Activated T-helper 1 cell treated with anti-CD3 and anti-CD28 coated beads, Interleukin-2, amount 50 U/mL, for 16 hours (primary cell): ENCODE results near the gene GALC.

ENCODE experiments used
- DNase-seq, 2 donors: peaks; one replicate each; pipeline ENCODE4 v3.0.0-alpha.2; 2020; ENCODE audit warnings: low read depth in 1 of 2, low spot score in 1 of 2

GALC gene

DNA sequence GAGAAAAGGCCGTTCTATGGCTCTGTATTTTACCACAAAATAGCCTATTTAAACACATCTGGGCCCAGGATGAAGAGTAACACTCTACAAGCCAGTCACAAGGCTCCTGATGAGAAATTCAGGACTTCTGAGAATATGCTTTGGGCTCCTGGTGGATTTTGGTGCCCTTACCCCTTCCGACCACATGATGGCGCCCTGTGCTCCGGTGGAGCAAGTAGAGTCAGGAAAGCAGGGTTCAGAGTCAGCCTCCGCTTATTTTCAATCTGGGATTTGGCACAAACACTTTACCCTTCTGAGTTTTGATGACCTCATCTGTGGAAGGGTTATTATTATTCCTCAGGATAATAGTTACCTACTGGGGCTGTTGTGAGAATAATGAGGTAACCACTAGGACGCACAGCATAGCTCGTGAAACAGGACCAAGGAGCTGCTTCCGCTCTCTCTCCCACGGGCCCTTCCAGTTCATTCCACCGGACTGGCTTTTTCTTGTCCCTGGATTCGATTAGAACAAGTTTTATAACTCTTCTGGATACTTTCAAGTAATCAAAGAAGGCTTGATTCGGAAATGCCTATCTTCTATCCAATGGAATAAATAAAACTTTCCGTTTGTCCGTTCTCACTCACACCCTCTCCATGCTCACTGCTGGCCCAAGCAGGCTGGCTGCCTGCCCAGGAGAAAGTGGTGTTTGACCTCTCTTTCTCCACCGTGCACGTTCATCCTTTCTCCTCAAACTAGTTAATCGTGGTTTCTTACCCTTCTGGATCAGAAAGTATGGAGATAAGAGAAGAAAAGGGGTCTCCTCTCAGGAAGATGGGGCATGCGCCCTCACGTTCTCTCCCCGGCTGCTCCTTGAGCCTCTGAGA is 104.6 kb downstream of the GALC start:
- DNase-seq = no peak

DNA sequence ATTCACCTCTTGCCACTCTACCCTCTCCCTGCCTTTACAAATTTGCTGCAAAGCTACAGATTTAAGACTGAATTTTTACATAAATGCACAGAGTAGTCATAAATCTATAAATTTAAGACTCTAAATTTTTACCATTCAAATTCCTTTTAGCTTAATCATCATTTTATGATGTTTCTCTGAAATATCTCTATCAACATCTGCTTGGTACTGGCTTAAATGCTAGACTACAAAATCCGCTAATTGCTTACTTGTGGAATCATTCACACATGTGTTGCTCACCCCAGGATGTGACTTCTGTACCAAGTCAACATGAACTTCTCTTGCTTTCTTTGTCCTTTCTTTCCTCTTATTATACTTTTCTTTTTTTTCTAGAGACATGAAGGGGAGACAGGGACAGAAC is 109.2 kb downstream of the GALC start:
- DNase-seq = no peak
